ENCODE results near the gene DRC3. TPM values are rescaled to one million over a fixed set of nuclear protein-coding genes. Genes with fewer than 3 reads are reported as not detected.

The DRC3 gene
- total RNA-seq, 2 experiments from 2014 or later, result 0.19 TPM; not detected in 1

- Histone ChIP-seq H3K27ac (ENCODE audit: low read depth, low read length, poor library complexity, severe bottlenecking) (no peak overlapping the region), H3K4me3 (ENCODE audit: low read depth, low read length, poor library complexity, severe bottlenecking) (peak overlapping the region; percentile 81), H2AFZ (ENCODE audit: low read length) (no peak overlapping the region), H4K20me1 (ENCODE audit: insufficient read depth, low read length) (no peaks in the 10 kb centered on the region), H3K36me3 (ENCODE audit: insufficient read depth, low read length) (no peaks in the 10 kb centered on the region), H3K4me1 (ENCODE audit: insufficient read depth, low read length, poor library complexity, severe bottlenecking) (peaks cover 12% of the 10 kb centered on the region), H3K4me2 (ENCODE audit: low read length) (peak overlapping the region; percentile 90), H3K9me3 (ENCODE audit: low read length) (no peaks in the 10 kb centered on the region), H3K79me2 (ENCODE audit: insufficient read depth, low read depth, low read length) (no peaks in the 10 kb centered on the region), H3K9me2 (ENCODE audit: insufficient read depth, low read length) (no peaks in the 10 kb centered on the region)
- no peak for DNase-seq (ENCODE audit: low spot score)
- TF ChIP-seq CTCF (conservative IDR thresholded peaks at IDR 0.05; ENCODE audit: low read length) (no peak), EZH2phosphoT487 (IDR thresholded peaks at IDR 0.05; ENCODE audit: borderline replicate concordance, low read depth, low read length) (no peak)
- POLR2A ChIA-PET, result no interaction called here
- CTCF ChIA-PET (ENCODE audit: unreplicated experiment), result no interaction called here
- no TSS peak for BruUV-seq (replicated peaks)
- intact Hi-C loops (cut with micrococcal nuclease; ENCODE audit: unreplicated experiment), result no loop called here
These were observed 1.8 kb upstream of the DRC3 start for GRCh38 chr17:17970699-17971430.

- ChIA-PET POLR2A (interaction anchor here (0.7 to 1.7 kb wide), 4 partner anchors 13 to 185 kb away, joined by 3 to 5 read pairs (median 4); no protein-coding TSS in a partner anchor), CTCF (ENCODE audit: unreplicated experiment) (no interaction called here)
- Histone ChIP-seq H4K20me1 (ENCODE audit: insufficient read depth, low read length) (no peaks in the 10 kb centered on the region), H3K27ac (ENCODE audit: low read depth, low read length, poor library complexity, severe bottlenecking) (no peak overlapping the region), H3K36me3 (ENCODE audit: insufficient read depth, low read length) (no peaks in the 10 kb centered on the region), H3K9me2 (ENCODE audit: insufficient read depth, low read length) (no peaks in the 10 kb centered on the region), H2AFZ (ENCODE audit: low read length) (peak overlapping the region; percentile 84), H3K9me3 (ENCODE audit: low read length) (no peaks in the 10 kb centered on the region), H3K4me3 (ENCODE audit: low read depth, low read length, poor library complexity, severe bottlenecking) (peak overlapping the region; percentile 81), H3K4me1 (ENCODE audit: insufficient read depth, low read length, poor library complexity, severe bottlenecking) (peaks cover 12% of the 10 kb centered on the region), H3K79me2 (ENCODE audit: insufficient read depth, low read depth, low read length) (no peaks in the 10 kb centered on the region), H3K4me2 (ENCODE audit: low read length) (peak overlapping the region; percentile 90)
- BruUV-seq (replicated peaks), result no TSS peak
- intact Hi-C loops (cut with micrococcal nuclease; ENCODE audit: unreplicated experiment), result loop anchor here (1.0 to 2.0 kb wide), 2 partner anchors 67 to 187 kb away; partner anchors contain the start of genes ATPAF2 and GID4
- TF ChIP-seq CTCF (conservative IDR thresholded peaks at IDR 0.05; ENCODE audit: low read length) (no peak), EZH2phosphoT487 (IDR thresholded peaks at IDR 0.05; ENCODE audit: borderline replicate concordance, low read depth, low read length) (no peak)
- DNase-seq (ENCODE audit: low spot score), result no peak
These were observed 1.1 kb upstream of the DRC3 start for GRCh38 chr17:17971431-17972125.

GRCh38 chr17:17972952-17973254 lies 241 bp downstream of the DRC3 start:
- intact Hi-C loops (cut with micrococcal nuclease; ENCODE audit: unreplicated experiment), result loop anchor here (1.0 to 2.0 kb wide), 2 partner anchors 66 to 185 kb away; partner anchors contain the start of genes ATPAF2 and GID4
- CTCF ChIA-PET (ENCODE audit: unreplicated experiment), result no interaction called here

More at GRCh38 chr17:17972952-17973254, 241 bp downstream of the DRC3 start:
- BruUV-seq (replicated peaks), result no TSS peak
- Histone ChIP-seq H3K9me2 (ENCODE audit: insufficient read depth, low read length) (no peaks in the 10 kb centered on the region), H2AFZ (ENCODE audit: low read length) (peak overlapping the region; percentile 52), H3K27ac (ENCODE audit: low read depth, low read length, poor library complexity, severe bottlenecking) (no peak overlapping the region), H3K36me3 (ENCODE audit: insufficient read depth, low read length) (no peaks in the 10 kb centered on the region), H3K4me1 (ENCODE audit: insufficient read depth, low read length, poor library complexity, severe bottlenecking) (peaks cover 12% of the 10 kb centered on the region), H3K79me2 (ENCODE audit: insufficient read depth, low read depth, low read length) (no peaks in the 10 kb centered on the region), H3K4me3 (ENCODE audit: low read depth, low read length, poor library complexity, severe bottlenecking) (peak overlapping the region; percentile 69), H3K9me3 (ENCODE audit: low read length) (no peaks in the 10 kb centered on the region), H4K20me1 (ENCODE audit: insufficient read depth, low read length) (no peaks in the 10 kb centered on the region), H3K4me2 (ENCODE audit: low read length) (peak overlapping the region; percentile 78)
- no peak for DNase-seq (ENCODE audit: low spot score)
- TF ChIP-seq CTCF (conservative IDR thresholded peaks at IDR 0.05; ENCODE audit: low read length), result no peak
- TF ChIP-seq EZH2phosphoT487 (IDR thresholded peaks at IDR 0.05; ENCODE audit: borderline replicate concordance, low read depth, low read length), result no peak
- POLR2A ChIA-PET, result interaction anchor here (0.6 to 1.7 kb wide), 5 partner anchors 12 to 281 kb away, joined by 3 to 5 read pairs (median 4); no protein-coding TSS in a partner anchor
